Naive thymus-derived CD4-positive, alpha-beta T cell (primary cell): Measurements from ENCODE around the gene MSL2. TPM values are rescaled to one million over a fixed set of nuclear protein-coding genes. Genes with fewer than 3 reads are reported as not detected.
"Not testable (repeated sequence)": the region's sequence is repeated elsewhere in the genome, so short reads cannot be mapped to it uniquely, and the experiment has no call there.

Experiments used
- ATAC-seq: fragments of 150-1000 bp; cut with Tn5 transposase; 2 replicates; pipeline ENCODE4 v1.10.0; 2021; ENCODE audit warnings: mild to moderate bottlenecking, moderate library complexity
- CTCF ChIA-PET: fragments of 350-600 bp; sonication (Branson Sonifier 250); formaldehyde crosslinking; loops from one replicate; lab custom pipeline; 2021; ENCODE audit warnings: antibody characterized with exemption; lab: Charles Lee
- POLR2A ChIA-PET: fragments of 350-600 bp; sonication (Branson Sonifier 250); formaldehyde crosslinking; loops from one replicate; lab custom pipeline; 2021; ENCODE audit warnings: antibody characterized with exemption, inconsistent platforms; lab: Charles Lee
- DNase-seq, 9 donors: peaks; one replicate each; pipeline versions ENCODE4 v3.0.0 to v3.0.0-alpha.2; 2020 to 2022; ENCODE audit warnings: mixed read lengths in 1 of 9
- H3K27ac ChIP-seq: one replicate; pipeline ENCODE4 v1.7.0; 2013; ENCODE audit warnings: mild to moderate bottlenecking, low read depth, low read length, moderate library complexity
- H3K27me3 ChIP-seq, 2 donors: one replicate each; pipeline ENCODE4 v1.7.0; 2013; ENCODE audit warnings: low read length in 2 of 2, mild to moderate bottlenecking in 2 of 2, moderate library complexity in 2 of 2; ENCODE audit not compliant: control insufficient read depth in 2 of 2, insufficient read depth in 2 of 2
- H3K36me3 ChIP-seq, 3 experiments: 1 replicate in 2 of 3; 2 replicates in 1 of 3; pipeline ENCODE4 v1.7.0; 2013; ENCODE audit warnings: low read length in 3 of 3, mild to moderate bottlenecking in 3 of 3, moderate library complexity in 1 of 3; ENCODE audit not compliant: insufficient read depth in 3 of 3, control insufficient read depth in 2 of 3
- H3K4me1 ChIP-seq, 2 donors: one replicate each; pipeline ENCODE4 v1.7.0; 2013; ENCODE audit warnings: low read length in 2 of 2, mild to moderate bottlenecking in 2 of 2, moderate library complexity in 1 of 2; ENCODE audit not compliant: control insufficient read depth in 2 of 2, insufficient read depth in 2 of 2
- H3K4me3 ChIP-seq: 2 replicates; pipeline ENCODE4 v1.7.0; 2013; ENCODE audit warnings: mild to moderate bottlenecking, low read length
- H3K9me3 ChIP-seq, 3 experiments: 1 replicate in 2 of 3; 2 replicates in 1 of 3; pipeline ENCODE4 v1.7.0; 2013; ENCODE audit warnings: low read length in 3 of 3; ENCODE audit not compliant: control insufficient read depth in 2 of 3
- H3K27ac Mint-ChIP-seq, 9 donors: one replicate each; pipeline ENCODE4 v1.8.0; 2020 to 2022; ENCODE audit warnings: mixed read lengths in 9 of 9, mild to moderate bottlenecking in 8 of 9, moderate library complexity in 5 of 9, inconsistent platforms in 2 of 9
- H3K27me3 Mint-ChIP-seq, 5 donors: one replicate each; pipeline ENCODE4 v1.8.0; 2021 to 2022; ENCODE audit warnings: mixed read lengths in 5 of 5, mild to moderate bottlenecking in 1 of 5
- H3K36me3 Mint-ChIP-seq, 5 donors: one replicate each; pipeline ENCODE4 v1.8.0; 2020 to 2022; ENCODE audit warnings: mixed read lengths in 5 of 5, mild to moderate bottlenecking in 3 of 5, inconsistent platforms in 1 of 5
- H3K4me1 Mint-ChIP-seq, 7 donors: one replicate each; pipeline ENCODE4 v1.8.0; 2020 to 2022; ENCODE audit warnings: mixed read lengths in 7 of 7, mild to moderate bottlenecking in 3 of 7, inconsistent platforms in 1 of 7
- H3K4me3 Mint-ChIP-seq, 10 donors: one replicate each; pipeline ENCODE4 v1.8.0; 2020 to 2022; ENCODE audit warnings: mild to moderate bottlenecking in 10 of 10, mixed read lengths in 10 of 10, moderate library complexity in 6 of 10, inconsistent platforms in 2 of 10
- H3K9me3 Mint-ChIP-seq, 11 donors: one replicate each; pipeline ENCODE4 v1.8.0; 2020 to 2022; ENCODE audit warnings: mixed read lengths in 11 of 11, mild to moderate bottlenecking in 4 of 11, inconsistent platforms in 1 of 11, moderate library complexity in 1 of 11
- intact Hi-C, 2 donors: fragments of 100-400 bp; cut with micrococcal nuclease; formaldehyde crosslinking; loops; one replicate each; pipeline ENCODE4 v1.15.1; 2023
- polyA plus RNA-seq, 2 donors: library from polyadenylated mRNA; unstranded; fragments of 300-500 nt; fragmentation: Illumina TruSeq; gene quantifications; one replicate each; pipeline ENCODE4 v1.2.3, GENCODE V29; 2021
- total RNA-seq, 6 experiments: library from RNA in 5 of 6; stranded (reverse) in 5 of 6; gene quantifications; 1 replicate in 5 of 6; 2 replicates in 1 of 6; pipeline ENCODE4 v1.2.3 and lab custom pipeline; 2021 to 2026

Gene MSL2
- total and polyA plus RNA-seq, 7 experiments from 2014 or later = 40.9 to 110 (median 69.0) TPM

DNA sequence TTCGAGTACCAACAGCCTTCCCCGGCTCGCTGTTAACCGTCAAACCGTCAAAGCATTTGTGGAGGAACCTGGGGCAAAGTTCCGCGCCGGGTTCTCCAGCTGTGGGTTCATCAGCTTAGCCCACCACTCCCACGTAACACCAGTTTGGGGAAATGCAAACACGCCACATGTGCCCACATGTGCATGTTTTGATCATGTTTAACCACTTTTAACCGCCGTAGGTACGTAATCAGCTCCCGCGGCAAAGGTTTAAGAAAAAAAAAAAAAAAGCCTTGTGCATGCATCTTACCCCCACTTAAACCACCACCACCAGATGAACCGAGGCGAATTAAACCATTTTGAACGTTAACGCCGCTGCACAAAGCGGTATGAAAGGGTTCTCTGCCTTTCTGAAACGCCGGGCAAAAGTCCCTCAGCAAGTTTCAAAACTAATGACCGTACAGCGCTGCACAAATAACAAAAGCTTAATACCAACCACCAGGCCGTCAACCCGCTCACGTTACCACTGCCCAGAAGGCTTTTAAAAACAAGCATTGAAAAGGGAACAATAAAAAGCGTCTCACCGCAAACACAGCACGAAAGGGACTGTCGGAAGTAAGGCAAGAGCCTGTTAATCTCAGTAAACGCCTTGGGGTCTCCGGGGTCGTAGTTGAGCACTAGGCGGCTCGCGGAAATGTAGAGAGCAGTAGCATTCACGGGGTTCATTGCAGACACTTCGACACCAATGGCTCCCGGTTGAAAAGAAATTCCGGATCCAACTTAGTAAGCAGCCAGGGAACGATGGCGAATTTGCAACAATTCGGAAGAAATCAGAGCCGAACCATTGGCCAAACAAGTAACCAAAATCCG is 1.5 kb downstream of the MSL2 start:
- peaks cover 6 to 48% (median 13%) of the 10 kb centered on the region in 5 donors for H3K36me3 Mint-ChIP-seq

DNA sequence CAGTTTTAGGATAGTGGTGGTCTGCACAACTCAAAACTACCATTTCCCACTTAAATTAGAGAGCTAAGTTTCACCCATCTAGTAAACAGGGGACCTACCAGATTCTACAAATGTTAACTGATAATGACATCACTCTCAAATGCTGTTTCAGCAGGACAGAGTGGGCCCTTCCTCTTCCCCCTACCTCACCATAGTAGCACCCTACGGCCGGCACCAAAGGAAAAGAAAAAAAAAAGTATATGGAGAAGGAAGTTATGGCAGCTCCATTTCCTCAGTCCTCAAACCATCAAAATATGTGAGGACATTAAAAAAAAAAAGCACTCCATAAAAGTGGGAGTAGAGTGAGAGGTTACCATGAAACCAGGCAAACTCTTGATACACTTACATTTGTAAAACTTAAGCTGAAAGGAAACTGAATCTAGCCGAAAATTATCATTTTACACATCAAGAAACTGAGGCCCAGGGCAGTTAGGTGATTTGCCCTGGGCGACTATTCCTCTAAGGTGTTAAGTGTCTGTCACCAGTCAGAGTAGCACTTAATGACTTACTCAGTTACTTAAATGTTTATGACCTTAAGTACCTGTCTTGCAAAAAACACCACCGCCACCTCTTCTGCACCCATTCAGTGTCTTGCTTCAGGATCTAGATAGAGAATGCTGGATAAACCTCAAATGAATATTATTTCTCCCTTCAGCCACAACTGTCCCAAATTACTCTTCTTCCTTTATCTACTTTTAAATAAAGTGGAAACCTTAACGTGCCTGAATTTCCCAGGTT is 2.7 kb downstream of the MSL2 start:
- CTCF ChIA-PET = interaction anchor here (0.6 to 1.3 kb wide), 4 partner anchors 13 to 821 kb away, joined by 3 read pairs; no protein-coding TSS in a partner anchor
- H3K27ac Mint-ChIP-seq = peak overlapping the region; percentile 94 to 100 (median 99)
- DNase-seq (no peak), ATAC-seq (no peak)
- POLR2A ChIA-PET = interaction anchor here (0.6 to 6.3 kb wide), 12 partner anchors 7 to 668 kb away, joined by 3 to 78 read pairs (median 4); partner anchors contain the start of genes NCK1, PCCB and STAG1
- Histone ChIP-seq H3K27me3 (no peaks in the 10 kb centered on the region), H3K27ac (peak overlapping the region; percentile 94), H3K4me1 (peaks cover 30% of the 10 kb centered on the region in 2 donors), H3K36me3 (peaks cover 0 to 14% (median 0%) of the 10 kb centered on the region in 3 experiments), H3K9me3 (no peaks in the 10 kb centered on the region), H3K4me3 (peak overlapping the region; percentile 83)
- H3K4me1 Mint-ChIP-seq = peaks cover 42 to 67% (median 63%) of the 10 kb centered on the region in 7 donors
- H3K36me3 Mint-ChIP-seq = peaks cover 6 to 47% (median 16%) of the 10 kb centered on the region in 5 donors
- H3K9me3 Mint-ChIP-seq = peaks cover 0 to 17% (median 0%) of the 10 kb centered on the region in 11 donors
- H3K27me3 Mint-ChIP-seq = peaks cover 0 to 6% (median 0%) of the 10 kb centered on the region in 5 donors
- peak overlapping the region; percentile 91 to 99 (median 98) for H3K4me3 Mint-ChIP-seq
- intact Hi-C loops = loop anchor here (1.0 to 10.0 kb wide), 12 partner anchors 7 to 1991 kb away; partner anchors contain the start of genes ARMC8 (in 1 of the 2) and PPP2R3A (in 1 of the 2)

More for the DNA sequence above, 1.5 kb downstream of the MSL2 start:
- intact Hi-C loops = loop anchor here (1.0 to 10.0 kb wide), 12 partner anchors 8 to 1990 kb away; partner anchors contain the start of genes ARMC8 (in 1 of the 2) and PPP2R3A (in 1 of the 2)
- Histone ChIP-seq H3K4me1 (peaks cover 19 to 23% of the 10 kb centered on the region in 2 donors), H3K27me3 (no peaks in the 10 kb centered on the region), H3K36me3 (peaks cover 0 to 14% (median 0%) of the 10 kb centered on the region in 3 experiments), H3K9me3 (no peaks in the 10 kb centered on the region), H3K27ac (peak overlapping the region; percentile 94), H3K4me3 (peak overlapping the region; percentile 83)
- H3K9me3 Mint-ChIP-seq = peaks cover 0 to 17% (median 0%) of the 10 kb centered on the region in 11 donors
- ChIA-PET POLR2A (interaction anchor here (0.6 to 6.3 kb wide), 16 partner anchors 8 to 1709 kb away, joined by 3 to 78 read pairs (median 4); partner anchors contain the start of genes ANAPC13, CEP63, NCK1 and PCCB), CTCF (interaction anchor here (0.6 to 1.6 kb wide), 5 partner anchors 15 to 558 kb away, joined by 3 to 6 read pairs (median 3); partner anchors contain the start of genes PCCB and STAG1)
- H3K4me1 Mint-ChIP-seq = peaks cover 32 to 56% (median 52%) of the 10 kb centered on the region in 7 donors
- DNase-seq = peak; percentile 25 to 89 (median 76)
- H3K27ac Mint-ChIP-seq = peak overlapping the region; percentile 94 to 100 (median 99)
- H3K4me3 Mint-ChIP-seq = peak overlapping the region; percentile 91 to 99 (median 98)
- H3K27me3 Mint-ChIP-seq = peaks cover 0 to 6% (median 0%) of the 10 kb centered on the region in 5 donors
- peak; percentile 31 for ATAC-seq

DNA sequence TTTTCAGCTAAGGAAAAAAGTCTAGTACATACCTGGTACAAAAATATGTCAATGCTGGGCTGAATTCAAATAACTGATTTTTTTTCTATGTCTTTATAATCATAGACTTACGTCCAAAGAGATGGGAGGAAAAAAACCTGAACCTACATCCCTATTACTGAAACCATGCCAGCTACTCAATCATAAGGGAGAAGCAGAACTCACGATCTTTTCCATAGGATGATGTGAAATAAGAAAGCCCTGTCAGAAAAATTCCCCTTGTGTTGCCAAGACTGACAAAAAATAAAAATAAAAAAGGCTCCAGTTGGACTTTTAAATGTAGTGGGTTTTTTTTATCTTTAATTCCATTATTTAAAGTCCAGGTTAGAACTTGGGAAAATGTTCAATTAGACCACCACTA is 3.3 kb downstream of the MSL2 start:
- Histone ChIP-seq H3K36me3 (peaks cover 0 to 14% (median 0%) of the 10 kb centered on the region in 3 experiments), H3K27ac (peak overlapping the region; percentile 94), H3K27me3 (no peaks in the 10 kb centered on the region), H3K4me1 (peaks cover 30 to 36% of the 10 kb centered on the region in 2 donors), H3K4me3 (peak overlapping the region; percentile 83), H3K9me3 (no peaks in the 10 kb centered on the region)
- H3K27me3 Mint-ChIP-seq = peaks cover 0 to 6% (median 0%) of the 10 kb centered on the region in 5 donors
- peak overlapping the region; percentile 63 to 100 (median 99) for H3K27ac Mint-ChIP-seq
- intact Hi-C loops = loop anchor here (2.0 to 10.0 kb wide), 8 partner anchors 14 to 1992 kb away; partner anchors contain the start of genes ARMC8 (in 1 of the 2) and PPP2R3A (in 1 of the 2)
- no peak for ATAC-seq
- H3K4me3 Mint-ChIP-seq = peak overlapping the region; percentile 91 to 99 (median 98)
- H3K9me3 Mint-ChIP-seq = peaks cover 0 to 17% (median 0%) of the 10 kb centered on the region in 11 donors
- CTCF ChIA-PET = interaction anchor here (1.2 to 1.3 kb wide), 2 partner anchors 20 to 821 kb away, joined by 3 read pairs; no protein-coding TSS in a partner anchor
- H3K4me1 Mint-ChIP-seq = peaks cover 46 to 68% (median 63%) of the 10 kb centered on the region in 7 donors
- POLR2A ChIA-PET = interaction anchor here (0.6 to 6.3 kb wide), 6 partner anchors 10 to 560 kb away, joined by 3 to 78 read pairs (median 4); partner anchors contain the start of genes PCCB and STAG1
- no peak for DNase-seq
- peaks cover 6 to 46% (median 17%) of the 10 kb centered on the region in 5 donors for H3K36me3 Mint-ChIP-seq

- peaks cover 6 to 46% (median 17%) of the 10 kb centered on the region in 5 donors for H3K36me3 Mint-ChIP-seq
- peaks cover 0 to 17% (median 0%) of the 10 kb centered on the region in 11 donors for H3K9me3 Mint-ChIP-seq
- H3K27me3 ChIP-seq, CTCF ChIA-PET, ATAC-seq, H3K27me3 Mint-ChIP-seq, DNase-seq, H3K9me3 ChIP-seq: not testable (repeated sequence)
- Histone ChIP-seq H3K4me1 (peaks cover 32 to 39% of the 10 kb centered on the region in 2 donors), H3K27ac (peak overlapping the region; percentile 94), H3K4me3 (peak overlapping the region; percentile 83), H3K36me3 (peaks cover 0 to 14% (median 0%) of the 10 kb centered on the region in 3 experiments)
- POLR2A ChIA-PET = interaction anchor here (1.6 to 6.3 kb wide), 2 partner anchors 57 to 561 kb away, joined by 4 to 78 read pairs; partner anchors contain the start of genes PCCB and STAG1
- peaks cover 51 to 68% (median 63%) of the 10 kb centered on the region in 7 donors for H3K4me1 Mint-ChIP-seq
- intact Hi-C loops = loop anchor here (2.0 to 10.0 kb wide), 8 partner anchors 13 to 1993 kb away; partner anchors contain the start of genes ARMC8 (in 1 of the 2) and PPP2R3A (in 1 of the 2)
- H3K27ac Mint-ChIP-seq = peak overlapping the region; percentile 71 to 100 (median 99)
- H3K4me3 Mint-ChIP-seq = peak overlapping the region; percentile 91 to 99 (median 98)
These were observed 3.9 kb downstream of the MSL2 start for GRCh38 chr3:136192195-136192594.

GRCh38 chr3:136189859-136190617 is 6.1 kb downstream of the MSL2 start:
- H3K27ac ChIP-seq = no peak overlapping the region
- ATAC-seq (no peak), DNase-seq (no peak)
- H3K27me3 ChIP-seq = no peaks in the 10 kb centered on the region
- peak overlapping the region in 7 of 9 donors; percentile 17 to 99 (median 79) for H3K27ac Mint-ChIP-seq
- intact Hi-C loops = loop anchor here (5.0 to 10.0 kb wide), 7 partner anchors 43 to 1995 kb away; partner anchors contain the start of genes ARMC8 (in 1 of the 2) and PPP2R3A (in 1 of the 2)
- H3K9me3 Mint-ChIP-seq = peaks cover 0 to 8% (median 0%) of the 10 kb centered on the region in 11 donors
- H3K4me3 Mint-ChIP-seq = peak overlapping the region; percentile 91 to 99 (median 98)
- no peaks in the 10 kb centered on the region for H3K27me3 Mint-ChIP-seq
- peaks cover 0 to 6% (median 0%) of the 10 kb centered on the region in 3 experiments for H3K36me3 ChIP-seq
- H3K4me3 ChIP-seq = no peak overlapping the region
- H3K36me3 Mint-ChIP-seq = peaks cover 5 to 43% (median 17%) of the 10 kb centered on the region in 5 donors
- peaks cover 43 to 49% of the 10 kb centered on the region in 2 donors for H3K4me1 ChIP-seq
- CTCF ChIA-PET = interaction anchor here (0.7 to 0.9 kb wide), 2 partner anchors 12 to 824 kb away, joined by 4 read pairs; no protein-coding TSS in a partner anchor
- no peaks in the 10 kb centered on the region for H3K9me3 ChIP-seq
- peaks cover 60 to 85% (median 81%) of the 10 kb centered on the region in 7 donors for H3K4me1 Mint-ChIP-seq
- POLR2A ChIA-PET = interaction anchor here (0.7 to 0.8 kb wide), 2 partner anchors 40 to 562 kb away, joined by 3 to 4 read pairs; no protein-coding TSS in a partner anchor
